Hepatocyte (in vitro differentiated cells): Measurements from ENCODE around the gene MYL9.

ENCODE experiments used
- CTCF ChIP-seq: fragments of 200-600 bp; sonication (generic); IDR thresholded peaks from 2 replicates; pipeline ENCODE4 v1.5.1; 2016; ENCODE audit warnings: antibody characterized with exemption, mild to moderate bottlenecking; ENCODE audit not compliant: poor library complexity
- EZH2 ChIP-seq: fragments of 200-600 bp; sonication (generic); IDR thresholded peaks from 2 replicates; pipeline ENCODE4 v1.6.1; 2016; ENCODE audit warnings: antibody characterized with exemption, mild to moderate bottlenecking, borderline replicate concordance

GRCh38 chr20:36527331-36528125 is 13.8 kb upstream of the MYL9 start:
- TF ChIP-seq CTCF (no peak), EZH2 (no peak)
